ENCODE measurements around the gene PARD3B.

DNA sequence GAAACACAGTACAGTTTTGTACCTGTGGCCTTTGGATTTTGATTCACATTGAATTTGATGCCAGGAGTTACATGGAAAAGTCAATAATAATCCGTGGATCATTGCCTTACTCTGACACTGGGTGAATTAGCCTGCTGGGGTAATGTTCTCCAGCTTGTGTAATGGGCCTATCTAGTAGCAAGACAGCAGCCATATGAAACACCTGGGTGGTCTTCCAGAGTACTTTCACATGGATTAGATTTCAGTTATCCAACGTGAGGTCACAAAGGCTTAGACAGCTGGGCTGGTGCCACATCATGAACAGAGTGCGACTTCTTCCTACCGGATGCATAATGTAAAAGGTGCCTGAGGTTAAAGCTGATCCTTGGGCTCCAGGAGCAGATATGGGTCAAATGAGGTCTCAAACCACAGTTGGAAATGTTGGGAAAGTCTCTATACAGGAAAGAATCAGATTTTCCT lies 486.8 kb downstream of the PARD3B start:
- TF ChIP-seq GATA3 (IDR thresholded peaks at IDR 0.05; ENCODE audit: low read depth, low read length) (no peak), GATA2 (IDR thresholded peaks at IDR 0.05; ENCODE audit: low read depth, low read length) (no peak)

Measured in SH-SY5Y (cell line).